HG02885 (cell line): ENCODE data around the gene ZNF483.
"Not testable (repeated sequence)": the region's sequence is repeated elsewhere in the genome, so short reads cannot be mapped to it uniquely, and the experiment has no call there.

Experiments used
- ATAC-seq: cut with Tn5 transposase; IDR thresholded peaks from one replicate; pipeline ENCODE4 v1.9.1; 2021; ENCODE audit warnings: mild to moderate bottlenecking; ENCODE audit not compliant: unreplicated experiment, poor library complexity

The ZNF483 gene

GRCh38 chr9:111533099-111533790 lies 8.3 kb downstream of the ZNF483 start:
- no peak for ATAC-seq

- ATAC-seq: no peak
These were observed 17.7 kb downstream of the ZNF483 start for GRCh38 chr9:111542497-111543254.

GRCh38 chr9:111548623-111549022 lies 23.6 kb downstream of the ZNF483 start:
- no peak for ATAC-seq

GRCh38 chr9:111555425-111555824 lies 30.4 kb downstream of the ZNF483 start:
- not testable (repeated sequence) for ATAC-seq

GRCh38 chr9:111559000-111559610 lies 34.1 kb downstream of the ZNF483 start:
- ATAC-seq: no peak

- ATAC-seq: no peak
These were observed 36.3 kb downstream of the ZNF483 start for GRCh38 chr9:111561165-111561719.

GRCh38 chr9:111566234-111566633 lies 41.3 kb downstream of the ZNF483 start:
- ATAC-seq: no peak

- not testable (repeated sequence) for ATAC-seq
These were observed 43.1 kb downstream of the ZNF483 start for GRCh38 chr9:111568127-111568526.

- ATAC-seq: no peak
These were observed 48.1 kb downstream of the ZNF483 start for GRCh38 chr9:111572950-111573604.

GRCh38 chr9:111582888-111583287 lies 57.9 kb downstream of the ZNF483 start:
- ATAC-seq: no peak

GRCh38 chr9:111586378-111586777 lies 61.4 kb downstream of the ZNF483 start:
- ATAC-seq: no peak

GRCh38 chr9:111588846-111589245 lies 63.9 kb downstream of the ZNF483 start:
- ATAC-seq: no peak

- peak; percentile 56 for ATAC-seq
These were observed 73.1 kb downstream of the ZNF483 start for GRCh38 chr9:111597852-111598732.

GRCh38 chr9:111598733-111599091 lies 73.7 kb downstream of the ZNF483 start:
- no peak for ATAC-seq

GRCh38 chr9:111599092-111599954 lies 74.3 kb downstream of the ZNF483 start, which contains the start of gene PTGR1:
TSS of gene PTGR1 (minus strand) at chr9:111599647. CDS start at chr9:111597422, 2,225 bp downstream.
- ATAC-seq: peak; percentile 51

- peak; percentile 16 for ATAC-seq
These were observed 75.0 kb downstream of the ZNF483 start for GRCh38 chr9:111599955-111600343.

- no peak for ATAC-seq
These were observed 76.4 kb downstream of the ZNF483 start for GRCh38 chr9:111601237-111602018.

GRCh38 chr9:111603041-111603440 lies 78.1 kb downstream of the ZNF483 start:
- ATAC-seq: no peak
